K562 (cell line): ENCODE results near the gene INMT. TPM values are rescaled to one million over a fixed set of nuclear protein-coding genes. Genes with fewer than 3 reads are reported as not detected.

Source experiments
- CCAR2 ChIP-seq: fragments of 200-400 bp; formaldehyde crosslinking; IDR thresholded peaks from 2 replicates; pipeline ENCODE4 v1.6.1; 2017; ENCODE audit warnings: mild to moderate bottlenecking, low read depth, low read length
- CREBBP ChIP-seq: IDR thresholded peaks from one replicate; pipeline ENCODE4 v1.6.1; 2012; ENCODE audit warnings: low read depth, mild to moderate bottlenecking, control low read depth, inconsistent platforms, low read length
- ELK3 ChIP-seq: fragments of 450-650 bp; formaldehyde crosslinking; IDR thresholded peaks from 2 replicates; pipeline ENCODE4 v1.4.0; 2020; ENCODE audit warnings: mild to moderate bottlenecking
- EP400 ChIP-seq: fragments of 450-650 bp; IDR thresholded peaks from 2 replicates; pipeline ENCODE4 v1.6.1; 2017; ENCODE audit warnings: antibody characterized with exemption, mild to moderate bottlenecking, moderate library complexity
- GABPB1 ChIP-seq: sonication (generic); formaldehyde crosslinking; IDR thresholded peaks from 2 replicates; pipeline ENCODE4 v1.8.0; 2022; ENCODE audit warnings: mild to moderate bottlenecking, missing genetic modification reagents
- GTF3C2 ChIP-seq: IDR thresholded peaks from 3 replicates; pipeline ENCODE4 v1.6.1; 2011; ENCODE audit warnings: borderline replicate concordance, mild to moderate bottlenecking, moderate library complexity; ENCODE audit not compliant: insufficient read length; ENCODE audit errors: extremely low read depth
- HNRNPL ChIP-seq: fragments of 200-400 bp; formaldehyde crosslinking; IDR thresholded peaks from 2 replicates; pipeline ENCODE4 v1.6.1; 2017; ENCODE audit warnings: low read depth, mild to moderate bottlenecking, low read length
- HNRNPLL ChIP-seq: fragments of 200-400 bp; formaldehyde crosslinking; IDR thresholded peaks from 2 replicates; pipeline ENCODE4 v1.6.1; 2017; ENCODE audit warnings: low read length, low read depth, mild to moderate bottlenecking; ENCODE audit not compliant: poor library complexity, severe bottlenecking
- KDM1A ChIP-seq, 2 experiments: fragments of 450-650 bp; IDR thresholded peaks; 2 replicates each; pipeline ENCODE4 v1.6.1; 2016; ENCODE audit warnings: mild to moderate bottlenecking in 2 of 2
- KLF6 ChIP-seq: fragments of 250-450 bp; sonication (Bioruptor Pico); IDR thresholded peaks from 2 replicates; pipeline ENCODE4 v1.4.0; 2020; ENCODE audit warnings: mild to moderate bottlenecking, moderate library complexity, borderline replicate concordance
- MED1 ChIP-seq: sonication (generic); formaldehyde crosslinking; IDR thresholded peaks from 2 replicates; pipeline ENCODE4 v1.8.1; 2023; ENCODE audit warnings: missing genetic modification reagents, borderline replicate concordance
- NR2F6 ChIP-seq: fragments of 450-650 bp; formaldehyde crosslinking; IDR thresholded peaks from 2 replicates; pipeline ENCODE4 v1.4.0; 2020; ENCODE audit warnings: mild to moderate bottlenecking
- PTRF ChIP-seq: fragments of 450-650 bp; IDR thresholded peaks from 2 replicates; pipeline ENCODE4 v1.6.1; 2016; ENCODE audit warnings: mild to moderate bottlenecking, missing genetic modification characterization, missing compliant biosample characterization
- RBM14 ChIP-seq: fragments of 200-400 bp; formaldehyde crosslinking; IDR thresholded peaks from 2 replicates; pipeline ENCODE4 v1.6.1; 2018; ENCODE audit warnings: low read depth, mild to moderate bottlenecking, low read length, moderate library complexity, borderline replicate concordance; ENCODE audit not compliant: insufficient read depth
- SPI1 ChIP-seq: IDR thresholded peaks from 2 replicates; pipeline ENCODE4 v1.6.1; 2011; ENCODE audit warnings: low read depth, low read length, control low read depth, borderline replicate concordance
- SREBF1 ChIP-seq: fragments of 150-350 bp; IDR thresholded peaks from 2 replicates; pipeline ENCODE4 v1.6.1; 2014; ENCODE audit warnings: antibody characterized with exemption, low read depth, low read length, borderline replicate concordance
- TRIM28 ChIP-seq: fragments of 450-650 bp; IDR thresholded peaks from 2 replicates; pipeline ENCODE4 v1.6.1; 2017
- ZBTB8A ChIP-seq: fragments of 450-650 bp; IDR thresholded peaks from 2 replicates; pipeline ENCODE4 v1.6.1; 2018; ENCODE audit warnings: mild to moderate bottlenecking, moderate library complexity; ENCODE audit not compliant: partially characterized antibody
- ZFPM2 ChIP-seq: fragments of 250-450 bp; sonication (Bioruptor Pico); IDR thresholded peaks from 2 replicates; pipeline ENCODE4 v1.5.1; 2022; ENCODE audit warnings: mild to moderate bottlenecking
- ZNF12 ChIP-seq: sonication (generic); formaldehyde crosslinking; IDR thresholded peaks from 2 replicates; pipeline ENCODE4 v1.4.0; 2020; ENCODE audit warnings: mild to moderate bottlenecking, missing genetic modification reagents
- ZNF274 ChIP-seq: IDR thresholded peaks from 2 replicates; pipeline ENCODE4 v1.6.1; 2011; ENCODE audit warnings: low read depth, mild to moderate bottlenecking, low read length, moderate library complexity, borderline replicate concordance
- ZNF316 ChIP-seq: fragments of 450-650 bp; IDR thresholded peaks from 2 replicates; pipeline ENCODE4 v1.6.1; 2016
- polyA plus RNA-seq, 8 experiments: library from polyadenylated mRNA; depleted of rRNA in 4 of 8; stranded (reverse) in 5 of 8; unstranded in 3 of 8; fragments of >200 nt; fragmentation: Nextera tagmentation in 2 of 8; fragmentation: Illumina TruSeq in 1 of 8; extraction: Ambion mirVana in 2 of 8; extraction: Trizol in 1 of 8; gene quantifications; 2 replicates each; pipeline versions ENCODE4 v1.2.1 to v1.2.3, GENCODE V29; 2011 to 2014; ENCODE audit warnings: inconsistent platforms in 1 of 8, missing spikeins in 1 of 8
- total RNA-seq, 7 experiments: library from RNA; depleted of rRNA in 6 of 7; stranded (reverse); fragments of >200 nt in 6 of 7; fragmentation: Illumina TruSeq in 2 of 7; extraction: Trizol in 2 of 7; gene quantifications; 2 replicates each; pipeline versions ENCODE4 v1.2.1 to v1.2.3, GENCODE V29; 2011 to 2021; ENCODE audit warnings: low replicate concordance in 1 of 7
- TF ChIP-seq, protein P1 (sequence below), 2 experiments: fragments of 450-650 bp; conservative IDR thresholded peaks; 2 replicates each; pipeline ENCODE4 v1.6.1; 2017; ENCODE audit warnings: mild to moderate bottlenecking in 2 of 2, moderate library complexity in 2 of 2
- TF ChIP-seq, protein P2 (sequence below): sonication (generic); formaldehyde crosslinking; IDR thresholded peaks from 2 replicates; pipeline ENCODE4 v1.8.0; 2022; ENCODE audit warnings: missing genetic modification reagents, mild to moderate bottlenecking, borderline replicate concordance

The INMT gene
- total and polyA plus RNA-seq, 9 of the 15 experiments (the other 6 are each of a cell fraction or from before 2014, with no cell fraction given) = 0.04 to 0.27 TPM; not detected in 7

- TF ChIP-seq SREBF1 (no peak), GABPB1 (CRISPR knock-in tag) (no peak; the same call in 1 of the 2 replicates), SPI1 (no peak), RBM14 (no peak), PTRF (tag) (no peak), CREBBP (no peak), ZBTB8A (no peak), HNRNPL (no peak), NR2F6 (CRISPR knock-in tag) (no peak), HNRNPLL (no peak), ZNF274 (no peak), CCAR2 (no peak), MED1 (no peak), TRIM28 (no peak), ZNF316 (no peak), GTF3C2 (no peak), ZFPM2 (CRISPR knock-in tag) (no peak), KLF6 (CRISPR knock-in tag) (no peak), EP400 (peak; percentile 49; the same call in 1 of the 2 replicates), ELK3 (CRISPR knock-in tag) (no peak), ZNF12 (CRISPR knock-in tag) (no peak), KDM1A (IDR thresholded peaks at IDR 0.05) (no peak)
- TF ChIP-seq, protein P1, sequence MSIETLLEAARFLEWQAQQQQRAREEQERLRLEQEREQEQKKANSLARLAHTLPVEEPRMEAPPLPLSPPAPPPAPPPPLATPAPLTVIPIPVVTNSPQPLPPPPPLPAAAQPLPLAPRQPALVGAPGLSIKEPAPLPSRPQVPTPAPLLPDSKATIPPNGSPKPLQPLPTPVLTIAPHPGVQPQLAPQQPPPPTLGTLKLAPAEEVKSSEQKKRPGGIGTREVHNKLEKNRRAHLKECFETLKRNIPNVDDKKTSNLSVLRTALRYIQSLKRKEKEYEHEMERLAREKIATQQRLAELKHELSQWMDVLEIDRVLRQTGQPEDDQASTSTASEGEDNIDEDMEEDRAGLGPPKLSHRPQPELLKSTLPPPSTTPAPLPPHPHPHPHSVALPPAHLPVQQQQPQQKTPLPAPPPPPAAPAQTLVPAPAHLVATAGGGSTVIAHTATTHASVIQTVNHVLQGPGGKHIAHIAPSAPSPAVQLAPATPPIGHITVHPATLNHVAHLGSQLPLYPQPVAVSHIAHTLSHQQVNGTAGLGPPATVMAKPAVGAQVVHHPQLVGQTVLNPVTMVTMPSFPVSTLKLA (conservative IDR thresholded peaks at IDR 0.05) = peak in 1 of 2 experiments; percentile 15; a peak in 3 of 4 replicates
- TF ChIP-seq, protein P2, sequence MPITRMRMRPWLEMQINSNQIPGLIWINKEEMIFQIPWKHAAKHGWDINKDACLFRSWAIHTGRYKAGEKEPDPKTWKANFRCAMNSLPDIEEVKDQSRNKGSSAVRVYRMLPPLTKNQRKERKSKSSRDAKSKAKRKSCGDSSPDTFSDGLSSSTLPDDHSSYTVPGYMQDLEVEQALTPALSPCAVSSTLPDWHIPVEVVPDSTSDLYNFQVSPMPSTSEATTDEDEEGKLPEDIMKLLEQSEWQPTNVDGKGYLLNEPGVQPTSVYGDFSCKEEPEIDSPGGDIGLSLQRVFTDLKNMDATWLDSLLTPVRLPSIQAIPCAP (CRISPR knock-in tag) = no peak
These were observed 20.0 kb downstream of the INMT start (continued) for GRCh38 chr7:30771880-30772425.
